NCI-H2171 treated with DMSO at 0.1 percent for 48 hours (cell line): ENCODE results near the gene PIM1.
"Not testable (repeated sequence)": the region's sequence is repeated elsewhere in the genome, so short reads cannot be mapped to it uniquely, and the experiment has no call there.

Source experiments
- DNase-seq: peaks from one replicate; lab custom pipeline; 2025; lab: John Stamatoyannopoulos, UW

The PIM1 gene

GRCh38 chr6:37171201-37171969 lies 1.4 kb downstream of the PIM1 start:
- DNase-seq: no peak

GRCh38 chr6:37171970-37172812 lies 2.2 kb downstream of the PIM1 start:
- peak; percentile 89 for DNase-seq

GRCh38 chr6:37172912-37173492 lies 3.0 kb downstream of the PIM1 start:
- DNase-seq: no peak

- DNase-seq: no peak
Observed at GRCh38 chr6:37173493-37174195, 3.7 kb downstream of the PIM1 start.

- DNase-seq: no peak
Observed at GRCh38 chr6:37174196-37174514, 4.2 kb downstream of the PIM1 start.

GRCh38 chr6:37174515-37175331 lies 4.8 kb downstream of the PIM1 start:
- no peak for DNase-seq

GRCh38 chr6:37175332-37176267 lies 5.6 kb downstream of the PIM1 start:
- DNase-seq: no peak

- DNase-seq: no peak
Observed at GRCh38 chr6:37176268-37177076, 6.5 kb downstream of the PIM1 start.

- no peak for DNase-seq
Observed at GRCh38 chr6:37177077-37177934, 7.4 kb downstream of the PIM1 start.

GRCh38 chr6:37177935-37178517 lies 8.1 kb downstream of the PIM1 start:
- DNase-seq: no peak

GRCh38 chr6:37180075-37180474 lies 10.1 kb downstream of the PIM1 start:
- DNase-seq: no peak

- not testable (repeated sequence) for DNase-seq
Observed at GRCh38 chr6:37180610-37181009, 10.7 kb downstream of the PIM1 start.

GRCh38 chr6:37182736-37183590 lies 13.0 kb downstream of the PIM1 start:
- DNase-seq: no peak

- DNase-seq: not testable (repeated sequence)
Observed at GRCh38 chr6:37185949-37186720, 16.2 kb downstream of the PIM1 start.

- no peak for DNase-seq
Observed at GRCh38 chr6:37187321-37188022, 17.5 kb downstream of the PIM1 start.
